GM21526 (cell line): ENCODE measurements around the gene ETNK2.

ENCODE experiments used
- ATAC-seq: cut with Tn5 transposase; IDR thresholded peaks from one replicate; pipeline ENCODE4 v1.9.1; 2021; ENCODE audit warnings: moderate library complexity; ENCODE audit not compliant: unreplicated experiment, low FRiP score

The ETNK2 gene, protein sequence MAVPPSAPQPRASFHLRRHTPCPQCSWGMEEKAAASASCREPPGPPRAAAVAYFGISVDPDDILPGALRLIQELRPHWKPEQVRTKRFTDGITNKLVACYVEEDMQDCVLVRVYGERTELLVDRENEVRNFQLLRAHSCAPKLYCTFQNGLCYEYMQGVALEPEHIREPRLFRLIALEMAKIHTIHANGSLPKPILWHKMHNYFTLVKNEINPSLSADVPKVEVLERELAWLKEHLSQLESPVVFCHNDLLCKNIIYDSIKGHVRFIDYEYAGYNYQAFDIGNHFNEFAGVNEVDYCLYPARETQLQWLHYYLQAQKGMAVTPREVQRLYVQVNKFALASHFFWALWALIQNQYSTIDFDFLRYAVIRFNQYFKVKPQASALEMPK

DNA sequence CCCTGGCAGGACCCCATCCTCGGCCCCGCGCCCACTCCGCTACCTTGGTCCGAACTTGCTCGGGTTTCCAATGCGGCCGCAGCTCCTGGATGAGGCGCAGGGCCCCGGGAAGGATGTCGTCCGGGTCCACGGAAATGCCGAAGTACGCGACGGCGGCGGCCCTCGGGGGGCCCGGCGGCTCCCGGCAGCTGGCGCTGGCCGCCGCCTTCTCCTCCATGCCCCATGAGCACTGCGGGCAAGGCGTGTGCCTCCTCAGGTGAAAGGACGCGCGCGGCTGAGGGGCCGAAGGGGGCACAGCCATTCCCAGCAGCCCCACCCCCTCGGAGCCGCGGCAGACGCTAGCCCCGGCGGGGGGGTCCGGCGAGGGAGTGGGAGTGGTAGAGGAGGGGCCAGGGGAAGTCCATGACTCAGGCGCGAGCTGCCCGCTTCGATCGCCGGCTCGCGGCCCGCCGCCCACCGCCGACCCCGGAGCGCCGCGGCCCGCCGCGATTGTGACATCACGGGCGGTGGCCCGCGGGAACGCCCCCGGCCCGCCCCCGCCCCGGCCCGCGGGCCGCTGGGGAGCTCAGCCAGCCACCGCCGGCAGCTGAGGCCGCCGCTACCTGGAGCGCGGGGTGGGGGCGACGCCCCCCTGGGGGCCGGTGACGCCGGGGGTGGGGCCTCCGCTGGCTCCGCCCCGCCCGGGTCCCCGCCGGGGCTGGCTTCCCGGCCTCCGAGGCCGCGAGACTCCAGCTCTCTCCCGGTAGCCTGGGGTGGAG is at the start of gene ETNK2:
Gene ETNK2, minus strand, starts transcription at position 493 of the 758 bp plus-strand sequence. Its CDS starts 192 bp downstream, at position 301.
- no peak for ATAC-seq

DNA sequence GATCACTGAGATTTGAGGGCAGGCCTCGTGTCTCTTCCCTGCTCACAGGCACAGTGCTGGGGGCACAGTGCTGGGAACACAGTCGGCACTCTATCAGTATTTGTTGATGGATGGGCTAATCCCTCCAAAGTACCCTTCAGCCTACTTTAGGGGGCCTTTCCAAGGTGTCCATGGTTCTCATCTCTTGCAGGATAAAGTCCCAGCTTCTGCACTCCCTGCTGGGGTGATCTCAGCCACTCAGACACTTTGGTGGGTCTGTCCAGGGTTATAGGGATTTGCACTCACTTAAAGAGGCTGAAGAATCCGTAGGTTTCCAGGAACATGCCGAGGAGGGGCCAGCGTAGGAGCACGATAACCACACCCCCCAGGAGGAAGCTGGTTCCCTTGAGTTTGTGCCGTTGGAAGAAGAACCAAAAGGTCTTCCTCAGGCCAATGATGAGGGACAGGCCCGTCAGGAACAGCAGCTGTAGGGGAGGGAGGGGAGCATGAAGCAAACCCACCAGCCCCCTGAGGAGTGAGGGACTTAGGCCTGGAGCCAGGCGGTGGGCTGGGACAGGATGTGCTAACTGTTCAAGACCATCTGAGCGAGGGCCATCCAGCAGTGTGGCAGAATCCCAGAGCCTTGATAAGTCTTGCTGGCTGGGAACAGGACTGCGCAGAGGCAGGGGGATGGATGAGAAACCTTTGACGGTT is 49.6 kb upstream of the ETNK2 start:
- no peak for ATAC-seq

DNA sequence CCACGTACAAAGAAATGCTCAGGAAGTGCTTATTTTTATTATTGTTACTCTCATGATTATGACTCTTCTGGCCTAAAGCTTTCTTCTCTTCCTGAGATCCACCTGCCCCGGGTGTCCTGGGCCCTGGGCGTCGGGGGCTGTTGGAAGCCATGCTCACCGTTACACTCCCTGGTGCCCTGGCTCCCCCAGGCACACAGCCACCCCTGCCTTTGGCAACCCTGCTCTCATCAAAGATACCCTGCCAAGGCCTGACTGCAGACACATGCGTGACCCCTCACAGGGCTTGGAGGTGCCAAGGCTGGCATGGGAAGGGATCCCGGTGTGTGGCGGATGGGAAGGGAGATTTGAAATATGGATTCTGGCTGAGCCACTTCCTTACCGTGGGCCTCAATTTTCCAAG is 47.7 kb upstream of the ETNK2 start:
- no peak for ATAC-seq

DNA sequence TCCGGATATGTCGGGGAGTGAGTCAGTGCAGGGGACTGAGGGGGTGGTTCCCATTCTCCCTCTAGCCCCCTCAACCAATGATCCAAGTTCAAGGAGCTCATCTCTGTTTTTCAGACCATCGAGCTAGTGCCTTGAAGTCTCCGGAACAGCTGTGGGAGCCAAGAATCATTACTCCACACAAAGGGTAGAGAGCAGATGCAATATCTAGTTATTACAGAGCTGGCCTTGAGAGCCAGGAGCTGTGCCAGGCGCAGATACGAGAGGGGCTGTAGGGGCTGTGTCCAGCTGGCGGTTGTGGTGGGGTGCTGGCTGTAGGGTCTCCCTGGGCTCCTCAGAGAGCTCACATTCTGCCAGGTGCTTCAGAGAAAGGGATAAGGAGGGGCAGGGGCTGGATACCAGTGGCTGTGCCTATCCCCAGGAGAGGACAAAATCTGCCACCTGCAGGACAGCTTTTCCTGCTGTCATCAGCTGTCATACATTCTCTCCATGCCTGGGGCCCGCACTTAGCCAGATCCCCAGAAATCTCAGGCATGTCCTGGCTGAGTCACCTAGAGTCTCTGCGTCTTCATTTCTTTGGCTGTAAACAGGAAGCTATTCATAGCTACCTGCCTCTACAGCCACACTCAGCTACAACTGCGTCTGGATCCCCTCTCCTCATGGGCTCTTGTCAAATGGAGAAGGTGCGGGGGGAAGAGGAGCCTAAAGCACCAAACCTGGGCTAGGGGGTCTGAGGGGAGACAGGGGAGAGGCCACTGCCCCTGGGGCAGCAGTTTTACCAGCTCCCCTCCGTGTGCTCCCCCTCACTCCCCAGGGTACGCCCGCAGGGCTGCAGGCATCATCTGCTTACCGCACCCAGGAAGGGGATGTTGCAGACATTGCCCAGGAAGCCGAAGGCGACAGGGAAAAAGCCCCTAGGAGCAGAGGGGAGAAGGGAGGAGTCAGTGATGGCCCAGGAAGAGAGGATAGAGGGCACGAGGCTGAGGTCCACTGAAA is 46.8 kb upstream of the ETNK2 start:
- no peak for ATAC-seq

DNA sequence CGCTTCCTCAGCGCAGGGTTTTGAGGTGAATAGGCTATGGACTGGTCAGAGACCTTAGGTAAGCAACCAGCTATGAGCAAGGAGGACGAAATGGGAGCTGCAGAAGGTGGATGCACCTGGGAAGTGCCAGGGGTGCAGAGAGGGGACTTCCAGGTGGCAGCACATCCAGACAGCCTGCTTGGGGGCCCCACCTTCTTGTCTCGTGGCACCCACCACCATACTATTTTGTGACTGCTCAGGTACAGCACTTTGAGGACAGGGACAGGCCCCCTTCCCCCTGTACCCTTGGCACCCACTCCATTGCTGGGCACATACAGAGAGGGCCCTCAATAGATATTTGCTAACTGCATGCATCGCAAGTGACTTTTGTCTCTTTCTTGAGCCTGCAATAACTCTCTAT is 45.2 kb upstream of the ETNK2 start:
- no peak for ATAC-seq

DNA sequence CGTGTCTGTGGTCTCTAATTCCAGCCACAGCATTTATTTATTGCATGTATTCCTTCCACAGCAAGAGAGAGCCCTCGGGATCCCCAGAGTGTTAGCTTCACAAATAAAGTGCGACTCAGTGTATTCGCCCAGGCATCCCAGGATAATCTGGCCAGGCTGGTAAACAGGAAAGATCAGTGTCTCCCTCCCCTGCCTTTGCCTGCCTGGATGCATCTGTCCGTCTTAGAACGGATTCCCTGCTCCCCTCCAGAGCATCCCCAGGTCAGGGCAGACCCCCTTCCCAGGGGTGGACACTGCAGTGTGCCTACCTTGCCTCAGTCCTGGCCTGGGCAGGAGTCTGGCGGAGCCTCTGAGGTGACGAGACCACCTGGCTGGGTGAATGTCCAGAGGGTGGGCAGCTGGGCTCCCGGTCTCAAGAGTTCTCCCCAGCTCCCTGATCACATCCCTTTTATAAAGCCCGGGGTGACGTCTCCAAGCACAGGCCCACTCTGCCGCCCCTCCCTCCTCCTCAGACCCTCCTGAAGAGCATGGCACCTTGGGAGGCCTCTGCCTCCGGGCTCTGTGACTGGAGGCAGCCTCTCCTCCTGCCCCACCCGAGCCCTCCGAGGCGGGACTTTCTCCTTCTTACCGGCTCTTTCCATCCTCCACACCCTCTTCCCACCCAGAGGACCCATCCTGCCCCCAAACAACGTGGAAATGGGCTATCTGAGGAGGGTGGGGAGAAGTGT is 44.4 kb upstream of the ETNK2 start, which contains the start of gene KISS1:
Gene KISS1, minus strand, starts transcription at position 424 of the 728 bp plus-strand sequence. CDS start 3,615 bp downstream, outside the sequence.
- no peak for ATAC-seq

DNA sequence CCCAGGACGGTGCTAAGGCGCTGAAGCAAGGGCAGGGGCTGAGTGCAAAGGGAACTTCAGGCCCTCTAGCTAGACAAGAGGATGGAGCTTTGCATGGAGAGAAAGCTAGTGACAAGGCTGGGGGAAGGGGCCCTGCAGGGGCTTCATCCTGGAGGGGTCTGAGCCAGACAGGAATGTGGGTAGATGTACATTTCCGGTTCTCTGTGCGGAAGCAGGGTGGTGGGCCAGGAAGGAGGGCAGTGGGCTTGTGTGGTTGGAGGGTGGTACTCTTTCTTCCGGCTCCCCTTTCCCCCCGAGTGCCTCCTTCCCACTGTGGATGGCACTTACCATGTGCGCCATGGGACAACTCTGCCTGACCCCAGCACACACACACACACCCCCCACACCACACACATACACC is 42.9 kb upstream of the ETNK2 start:
- no peak for ATAC-seq

DNA sequence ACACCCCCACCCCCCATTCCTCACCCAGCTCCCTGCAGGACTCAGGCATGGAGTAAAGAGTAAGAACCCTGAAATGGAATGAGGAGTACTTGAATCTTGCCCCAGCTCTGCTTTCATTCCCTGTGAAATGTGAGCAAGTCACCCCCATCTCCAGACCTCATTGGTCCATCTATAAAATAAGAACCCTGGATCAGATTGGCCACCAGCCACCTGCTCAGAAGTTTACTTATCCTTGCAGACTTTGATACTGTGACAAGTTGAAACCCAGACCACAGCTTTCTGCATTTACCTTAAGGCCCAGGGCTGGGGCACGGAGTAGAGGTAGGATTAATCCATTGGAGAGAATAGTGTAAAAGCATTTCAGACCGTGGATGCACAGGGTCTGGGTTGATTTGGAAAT is 42.2 kb upstream of the ETNK2 start:
- no peak for ATAC-seq

DNA sequence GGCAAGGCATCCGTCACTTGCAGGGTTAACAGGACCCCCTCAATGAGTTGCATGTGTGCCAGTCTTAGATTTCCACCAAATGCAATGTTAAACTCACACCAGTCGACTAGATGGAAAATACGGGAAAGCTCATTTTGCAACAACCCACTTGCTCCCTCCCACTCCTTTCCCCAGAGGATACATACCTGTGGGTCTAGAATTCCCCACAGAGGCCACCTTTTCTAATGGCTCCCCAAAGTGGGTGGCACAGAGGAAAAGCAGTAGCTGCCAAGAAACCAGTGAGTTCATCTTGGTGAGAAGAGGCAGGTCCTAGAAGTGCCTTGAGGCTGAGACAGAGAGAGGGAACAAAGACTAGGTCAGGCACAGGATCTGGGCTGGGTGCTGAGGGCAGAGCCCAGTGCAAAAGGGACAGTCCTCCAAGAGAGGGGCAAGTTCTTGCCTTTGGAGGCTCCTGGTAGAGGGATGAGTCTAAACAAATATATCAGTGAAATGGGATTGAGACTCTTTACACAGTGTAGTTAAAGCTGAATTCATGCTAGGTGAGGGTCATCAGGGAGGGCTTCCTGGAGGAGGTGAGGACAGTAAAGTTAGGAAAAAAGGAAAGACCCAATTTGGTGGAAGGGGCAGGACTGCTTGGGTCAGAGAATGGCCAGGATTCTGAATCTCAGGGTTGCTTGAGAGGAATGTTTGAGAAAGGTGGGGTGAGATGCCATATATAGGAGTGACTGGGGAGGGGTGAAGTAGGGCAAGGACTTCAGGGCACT is 40.9 kb upstream of the ETNK2 start:
- no peak for ATAC-seq

DNA sequence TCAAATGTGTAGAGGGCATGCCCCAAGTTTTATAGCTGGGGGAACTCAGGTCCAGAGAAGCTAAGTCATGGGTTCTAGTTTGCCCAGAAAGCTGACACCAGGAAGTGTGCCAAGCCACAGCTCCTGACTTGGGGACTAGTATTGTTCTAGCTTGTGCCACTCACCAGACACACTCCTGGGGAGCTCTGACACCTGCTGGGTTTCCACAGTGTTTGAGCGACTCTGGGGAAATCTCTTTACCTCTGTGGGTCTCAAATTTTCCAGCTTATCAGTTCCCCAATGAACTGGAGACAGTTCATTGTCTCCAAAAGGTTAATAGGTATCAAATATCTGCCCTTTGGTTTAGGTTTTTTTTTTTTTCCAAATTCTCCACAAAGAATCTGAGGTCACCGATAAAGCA is 40.2 kb upstream of the ETNK2 start:
- no peak for ATAC-seq

DNA sequence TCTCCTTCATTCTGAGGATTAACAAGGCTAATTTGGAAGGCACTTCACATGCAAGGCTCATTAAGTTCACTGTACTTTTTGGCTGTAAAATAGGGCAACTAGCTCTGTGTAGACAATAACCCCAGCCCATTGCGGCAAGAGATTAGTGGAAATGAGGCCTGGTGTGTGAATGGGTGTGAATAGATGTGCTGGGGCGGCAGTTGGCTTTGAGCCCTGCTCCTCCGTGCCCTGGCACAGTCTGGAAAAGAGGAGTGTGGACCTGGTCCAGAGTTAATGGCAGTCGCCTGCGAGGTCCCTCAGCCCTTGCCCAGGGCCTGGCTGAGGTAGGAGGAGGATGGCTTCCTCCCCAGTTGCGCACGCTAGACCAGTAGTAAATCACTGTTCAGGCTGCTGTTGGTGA is 39.6 kb upstream of the ETNK2 start:
- ATAC-seq, result no peak

DNA sequence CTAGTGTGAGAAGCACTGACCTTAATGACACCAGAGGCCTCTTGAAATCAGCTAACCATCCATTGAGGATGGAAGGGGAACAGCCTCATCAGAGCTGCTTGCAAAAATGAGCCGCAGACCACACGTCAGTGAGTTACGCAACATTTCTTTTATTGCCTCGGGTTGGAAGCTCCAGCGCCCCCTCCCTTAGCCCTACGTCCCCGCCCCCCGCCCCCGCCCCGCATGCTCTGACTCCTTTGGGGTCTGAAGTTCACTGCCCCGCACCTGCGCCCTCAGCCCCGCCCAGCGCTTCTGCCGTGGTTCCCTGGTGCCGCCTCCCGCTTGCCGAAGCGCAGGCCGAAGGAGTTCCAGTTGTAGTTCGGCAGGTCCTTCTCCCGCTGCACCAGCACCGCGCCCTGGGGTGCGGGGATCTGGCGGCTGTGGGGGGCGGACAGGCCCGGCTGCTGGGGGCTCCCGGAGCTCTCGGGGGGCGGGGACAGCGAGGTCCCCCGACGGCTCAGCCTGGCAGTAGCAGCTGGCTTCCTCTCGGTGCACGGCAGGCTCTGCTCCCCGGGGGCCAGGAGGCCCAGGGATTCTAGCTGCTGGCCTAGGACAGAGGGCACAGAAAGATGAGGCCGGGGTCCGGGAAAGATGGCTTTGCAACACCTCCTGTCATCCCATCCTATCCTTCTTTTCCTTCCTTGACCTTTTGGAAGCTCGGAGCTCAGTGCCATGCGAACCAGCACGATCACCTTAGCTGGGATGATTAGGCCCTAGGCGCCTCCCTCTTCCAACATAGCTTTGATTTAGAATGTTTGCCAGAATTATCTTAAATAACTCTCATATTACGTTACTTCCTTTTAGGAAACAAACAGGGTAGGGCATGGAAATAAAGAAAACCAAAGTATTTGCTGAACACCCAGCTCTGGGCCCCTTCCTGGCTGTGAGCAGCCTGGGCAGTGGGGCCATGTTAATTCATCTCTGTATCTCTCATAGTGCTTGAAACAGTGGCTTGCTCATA is 38.7 kb upstream of the ETNK2 start:
- ATAC-seq, result no peak

DNA sequence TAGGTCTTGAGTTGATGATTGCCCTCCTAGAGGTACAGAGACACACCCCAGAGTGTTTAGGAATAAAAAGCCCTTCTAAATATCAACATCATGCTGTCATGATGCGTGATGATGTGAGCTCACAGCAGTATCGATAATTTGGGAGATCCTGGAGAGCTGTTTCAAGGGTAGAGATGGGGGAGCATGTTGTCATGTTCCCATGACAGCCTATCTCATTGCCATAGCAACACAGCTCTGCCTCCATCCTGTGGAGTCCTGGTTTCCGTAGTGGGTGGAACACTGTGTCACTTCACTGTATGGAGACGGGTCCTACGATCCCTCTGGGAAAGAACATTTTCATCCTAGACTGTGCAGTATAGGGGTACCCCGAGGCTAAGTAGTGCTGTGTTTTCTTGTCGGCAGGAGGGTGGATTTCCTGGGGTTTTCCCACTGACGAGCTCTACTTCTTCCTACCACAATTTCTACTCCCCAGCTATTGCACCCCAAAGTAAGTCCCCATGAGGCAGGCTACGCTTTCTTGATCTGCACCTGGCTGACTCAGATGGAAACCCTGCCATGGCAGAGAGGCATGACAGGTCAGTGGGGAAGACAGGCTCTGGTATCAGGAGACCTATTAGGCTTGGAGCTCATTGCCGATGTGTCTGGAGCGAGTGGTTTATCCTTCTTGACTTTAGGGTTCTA is 37.3 kb upstream of the ETNK2 start:
- no peak for ATAC-seq

DNA sequence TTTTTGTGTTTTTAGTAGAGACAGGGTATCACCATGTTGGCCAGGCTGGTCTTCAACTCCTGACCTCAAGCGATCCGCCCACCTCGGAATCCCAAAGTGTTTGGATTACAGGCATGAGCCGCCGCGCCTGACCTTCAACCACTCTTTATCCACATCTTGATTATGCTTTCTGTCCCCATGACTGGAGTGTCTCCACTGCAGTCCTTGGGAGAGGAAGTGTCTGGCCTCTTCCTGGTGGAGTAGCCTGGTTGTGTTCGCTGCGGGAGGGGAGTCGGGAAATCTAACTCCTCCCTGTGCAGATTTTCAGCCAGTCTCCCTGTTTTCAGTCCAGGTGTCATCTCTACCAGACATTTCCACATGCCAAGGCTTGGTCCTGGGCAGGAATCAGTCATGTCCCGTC is 34.8 kb upstream of the ETNK2 start:
- no peak for ATAC-seq

DNA sequence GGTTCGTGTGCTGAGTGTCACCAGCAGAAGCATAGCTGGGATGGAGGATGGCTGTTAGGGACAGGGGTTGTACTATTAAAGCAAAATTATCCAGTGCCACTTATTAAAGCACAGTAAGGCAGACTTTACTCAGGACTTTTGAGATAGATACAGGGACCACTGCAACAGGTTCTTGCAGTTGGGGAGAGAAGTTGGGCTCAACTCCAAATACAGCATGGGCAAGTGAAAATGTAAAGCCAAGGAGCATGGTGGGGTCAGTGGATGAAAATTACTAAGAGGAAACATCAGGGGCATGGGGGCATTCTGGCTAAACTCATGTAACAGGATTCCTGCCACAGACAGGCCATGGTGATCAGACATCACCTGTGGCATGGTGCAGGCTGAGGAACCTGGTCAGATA is 29.3 kb upstream of the ETNK2 start:
- no peak for ATAC-seq

DNA sequence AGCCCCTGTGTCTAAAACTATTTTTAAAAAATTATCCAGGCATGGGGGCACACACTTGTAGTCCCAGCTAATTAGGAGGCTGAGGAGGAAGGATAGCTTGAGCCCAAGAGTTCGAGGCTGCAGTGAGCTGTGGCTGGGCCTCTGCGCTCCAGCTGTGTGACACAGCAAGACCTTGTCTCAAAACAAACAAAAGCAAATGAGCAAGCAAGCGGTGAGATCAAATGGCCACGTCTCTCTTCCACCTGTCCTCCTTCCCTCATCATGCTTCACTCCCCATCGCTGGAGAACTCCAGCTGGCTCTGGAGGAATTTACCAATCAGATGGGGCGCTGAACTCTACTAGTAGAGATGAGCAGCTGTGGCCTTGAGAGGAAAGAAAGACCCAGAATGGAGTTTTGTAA is 28.3 kb upstream of the ETNK2 start:
- no peak for ATAC-seq
